HG03439 (cell line): Measurements from ENCODE around the gene ADAMTS13.
"Not testable (repeated sequence)": the region's sequence is repeated elsewhere in the genome, so short reads cannot be mapped to it uniquely, and the experiment has no call there.

ENCODE experiments used
- ATAC-seq: cut with Tn5 transposase; IDR thresholded peaks from one replicate; pipeline ENCODE4 v1.9.1; 2021; ENCODE audit warnings: mild to moderate bottlenecking, moderate library complexity; ENCODE audit not compliant: unreplicated experiment

Gene ADAMTS13

DNA sequence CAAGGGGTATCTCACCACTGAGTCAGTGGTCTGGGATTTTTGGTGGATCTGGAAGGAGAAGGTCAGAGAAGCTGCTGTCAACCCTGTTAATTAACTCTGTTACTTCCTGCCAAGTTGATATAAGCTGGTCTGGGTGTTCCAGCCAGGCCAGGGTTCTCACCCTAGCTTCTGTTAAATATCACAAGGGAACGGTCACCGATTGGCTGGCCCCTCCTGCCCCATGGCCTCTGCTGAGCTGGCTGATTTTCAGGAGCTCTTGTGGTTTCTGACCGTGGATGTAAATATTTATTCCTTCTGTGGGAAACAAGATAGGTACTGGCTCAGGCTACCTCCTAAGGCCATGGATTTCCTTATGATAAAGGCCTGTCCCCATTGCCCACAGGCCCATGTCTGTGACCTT lies 1.0 kb downstream of the ADAMTS13 start:
- no peak for ATAC-seq

DNA sequence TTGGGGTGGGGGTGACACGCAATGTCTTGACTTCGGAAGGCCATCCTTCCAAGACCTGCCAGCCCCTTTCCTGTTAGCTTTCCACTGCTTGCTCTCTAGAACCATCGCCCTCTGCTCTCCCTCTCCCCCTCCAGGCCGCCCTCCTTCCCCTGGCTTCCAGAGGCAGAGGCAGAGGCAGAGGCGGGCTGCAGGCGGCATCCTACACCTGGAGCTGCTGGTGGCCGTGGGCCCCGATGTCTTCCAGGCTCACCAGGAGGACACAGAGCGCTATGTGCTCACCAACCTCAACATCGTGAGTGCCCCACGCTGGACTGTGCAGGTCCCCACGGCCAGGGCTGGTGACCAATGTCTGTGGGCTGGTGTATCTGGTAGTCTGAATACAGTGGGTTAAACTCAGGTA lies 2.0 kb downstream of the ADAMTS13 start:
- ATAC-seq = no peak

DNA sequence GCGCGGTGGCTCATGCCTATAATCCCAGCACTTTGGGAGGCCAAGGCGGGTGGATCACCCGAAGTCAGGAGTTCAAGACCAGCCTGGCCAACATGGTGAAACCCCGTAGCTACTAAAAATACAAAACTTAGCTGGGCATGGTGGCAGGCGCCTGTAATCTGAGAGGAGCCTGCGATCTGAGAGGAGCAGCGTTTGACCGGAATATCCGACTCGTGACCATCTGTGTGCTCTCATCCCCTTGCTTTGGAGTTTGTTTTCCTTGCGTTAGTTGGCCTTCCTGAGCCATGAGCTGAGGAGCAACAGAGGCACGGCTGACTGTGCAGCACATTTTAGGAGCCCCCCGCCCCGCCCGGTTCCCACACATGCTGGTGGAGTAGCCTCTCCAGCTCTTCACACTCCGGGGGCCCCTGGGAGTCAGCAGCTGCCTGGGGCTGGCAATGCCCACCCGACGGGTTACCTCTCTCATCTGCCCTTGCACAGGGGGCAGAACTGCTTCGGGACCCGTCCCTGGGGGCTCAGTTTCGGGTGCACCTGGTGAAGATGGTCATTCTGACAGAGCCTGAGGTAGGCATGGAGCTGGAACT lies 3.0 kb downstream of the ADAMTS13 start:
- no peak for ATAC-seq

DNA sequence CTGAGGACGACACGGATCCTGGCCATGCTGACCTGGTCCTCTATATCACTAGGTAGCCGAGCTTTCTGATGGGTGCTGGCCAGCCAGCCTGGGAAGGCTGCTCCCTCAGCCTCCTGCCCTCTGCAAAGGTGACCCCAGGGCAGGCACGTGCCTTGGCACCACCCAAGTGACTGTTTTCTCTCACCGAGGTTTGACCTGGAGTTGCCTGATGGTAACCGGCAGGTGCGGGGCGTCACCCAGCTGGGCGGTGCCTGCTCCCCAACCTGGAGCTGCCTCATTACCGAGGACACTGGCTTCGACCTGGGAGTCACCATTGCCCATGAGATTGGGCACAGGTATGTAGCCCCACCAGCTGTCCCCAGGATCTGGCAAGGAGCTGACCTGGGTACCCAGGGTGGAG lies 3.8 kb downstream of the ADAMTS13 start:
- ATAC-seq = no peak

DNA sequence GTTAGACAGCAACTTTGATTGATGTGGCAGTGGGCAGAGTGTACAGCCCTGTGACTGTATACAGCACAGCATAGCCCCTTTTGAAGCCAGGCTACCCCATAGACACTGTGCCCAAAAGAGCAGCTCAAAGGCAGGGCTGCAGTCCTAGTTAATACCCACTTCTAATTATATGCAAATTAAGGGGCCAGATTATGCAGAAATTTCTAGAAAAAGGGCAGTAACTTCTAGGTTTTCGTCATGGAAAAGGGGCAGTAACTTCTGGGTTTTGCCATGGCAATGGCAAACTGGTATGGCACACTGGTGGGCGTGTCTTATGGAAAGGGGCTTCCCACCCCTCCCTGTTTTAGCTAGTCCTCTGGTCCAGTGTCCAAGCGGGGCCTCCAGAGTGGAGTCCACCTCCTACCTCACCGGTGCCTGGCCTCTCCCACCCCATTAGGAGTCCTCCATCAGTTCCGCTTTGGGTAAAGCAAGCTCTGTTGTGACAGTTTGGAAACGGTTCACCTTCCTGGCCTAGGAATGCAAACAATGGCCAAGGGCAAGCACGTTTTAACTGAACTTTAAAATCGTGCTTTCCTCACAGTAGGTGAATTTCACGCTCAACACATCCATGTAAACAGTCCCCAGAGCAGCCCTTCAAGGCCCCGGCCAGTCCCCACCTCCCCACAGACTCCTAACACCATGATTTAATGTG lies 5.6 kb downstream of the ADAMTS13 start:
- no peak for ATAC-seq

DNA sequence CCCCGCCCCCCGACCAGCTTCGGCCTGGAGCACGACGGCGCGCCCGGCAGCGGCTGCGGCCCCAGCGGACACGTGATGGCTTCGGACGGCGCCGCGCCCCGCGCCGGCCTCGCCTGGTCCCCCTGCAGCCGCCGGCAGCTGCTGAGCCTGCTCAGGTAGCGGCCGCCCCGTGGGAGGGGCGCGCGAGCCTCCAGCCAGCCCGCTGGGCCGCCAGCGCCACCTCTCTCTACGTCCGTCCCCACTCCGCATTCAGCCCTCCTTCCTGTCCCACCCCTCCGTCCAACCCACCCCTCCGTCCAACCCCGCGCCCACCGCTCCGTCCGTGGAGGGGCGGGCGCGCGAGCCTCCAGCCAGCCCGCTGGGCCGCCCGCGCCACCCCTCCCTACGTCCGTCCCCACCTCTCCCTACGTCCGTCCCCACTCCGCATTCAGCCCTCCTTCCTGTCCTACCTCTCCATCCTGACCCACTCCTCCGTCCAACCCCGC lies 6.5 kb downstream of the ADAMTS13 start:
- ATAC-seq = no peak

DNA sequence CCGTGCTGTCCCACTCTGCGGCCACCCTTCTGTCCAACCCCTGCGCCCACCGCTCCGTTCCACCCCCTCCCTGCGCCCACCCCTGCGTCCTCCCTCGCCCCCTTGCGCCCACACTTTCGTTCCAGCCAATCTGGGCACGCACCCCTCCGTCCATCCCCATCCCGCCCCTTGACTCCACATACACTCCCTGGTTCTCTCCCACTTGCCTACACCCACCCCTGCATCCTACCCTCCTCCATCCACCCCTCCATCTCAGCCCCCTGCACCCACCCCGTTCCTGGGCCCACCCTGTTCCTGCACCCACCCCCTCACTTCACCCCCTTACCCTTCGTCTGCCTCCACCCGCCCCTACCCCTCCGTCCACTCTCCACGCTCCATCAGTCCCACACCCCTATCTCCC lies 7.0 kb downstream of the ADAMTS13 start:
- ATAC-seq = no peak

DNA sequence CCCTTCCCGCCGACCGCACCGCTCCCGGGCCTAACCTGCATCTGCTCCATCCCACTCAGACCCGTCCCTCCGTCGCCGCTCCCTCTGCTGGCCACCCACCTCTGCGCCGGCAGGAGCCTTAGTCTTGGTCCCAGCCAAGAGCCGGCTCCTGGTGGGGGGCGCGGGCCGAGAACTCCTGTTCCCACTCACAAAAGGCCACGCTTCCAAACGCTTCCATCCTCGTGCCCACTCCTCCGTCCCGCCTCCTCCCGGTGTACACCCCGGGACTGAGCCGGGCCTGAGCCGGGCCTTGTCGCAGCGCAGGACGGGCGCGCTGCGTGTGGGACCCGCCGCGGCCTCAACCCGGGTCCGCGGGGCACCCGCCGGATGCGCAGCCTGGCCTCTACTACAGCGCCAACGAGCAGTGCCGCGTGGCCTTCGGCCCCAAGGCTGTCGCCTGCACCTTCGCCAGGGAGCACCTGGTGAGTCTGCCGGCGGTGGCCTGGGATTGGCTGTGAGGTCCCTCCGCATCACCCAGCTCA lies 7.5 kb downstream of the ADAMTS13 start:
- ATAC-seq = no peak

DNA sequence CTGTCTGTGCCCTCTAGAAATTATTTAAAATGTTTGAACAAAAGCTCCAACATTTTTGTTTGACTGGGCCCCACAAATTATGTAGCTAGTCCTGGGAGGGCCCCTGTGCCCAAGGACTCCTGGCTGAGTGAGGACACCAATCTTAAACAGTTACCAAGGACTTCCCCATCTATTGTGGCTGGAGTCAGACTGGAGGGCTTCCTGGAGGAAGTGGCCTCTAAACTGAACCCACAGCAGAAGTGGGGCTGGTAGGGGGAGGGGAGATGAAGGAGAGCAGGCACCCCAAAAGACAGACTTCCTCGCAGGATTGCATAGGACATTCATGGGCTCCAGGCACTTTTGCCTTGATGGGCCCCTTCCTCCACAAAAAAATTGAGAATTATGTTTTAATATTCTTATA lies 8.1 kb downstream of the ADAMTS13 start:
- ATAC-seq = no peak

DNA sequence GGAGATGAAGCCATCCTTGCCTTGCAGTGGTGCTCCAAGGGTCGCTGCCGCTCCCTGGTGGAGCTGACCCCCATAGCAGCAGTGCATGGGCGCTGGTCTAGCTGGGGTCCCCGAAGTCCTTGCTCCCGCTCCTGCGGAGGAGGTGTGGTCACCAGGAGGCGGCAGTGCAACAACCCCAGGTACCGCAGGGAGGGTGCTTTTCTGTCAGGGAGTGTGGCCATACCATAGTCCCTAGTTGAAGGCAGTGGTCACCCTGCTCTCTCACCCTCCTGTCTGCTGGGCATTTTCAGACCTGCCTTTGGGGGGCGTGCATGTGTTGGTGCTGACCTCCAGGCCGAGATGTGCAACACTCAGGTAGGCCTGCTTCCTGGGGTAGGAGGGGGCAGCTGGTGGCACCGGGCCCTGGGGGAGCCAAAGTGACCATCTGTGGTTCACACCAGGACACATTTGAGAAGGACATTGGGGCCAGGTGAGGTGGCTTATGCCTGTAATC lies 11.2 kb downstream of the ADAMTS13 start:
- ATAC-seq = no peak

DNA sequence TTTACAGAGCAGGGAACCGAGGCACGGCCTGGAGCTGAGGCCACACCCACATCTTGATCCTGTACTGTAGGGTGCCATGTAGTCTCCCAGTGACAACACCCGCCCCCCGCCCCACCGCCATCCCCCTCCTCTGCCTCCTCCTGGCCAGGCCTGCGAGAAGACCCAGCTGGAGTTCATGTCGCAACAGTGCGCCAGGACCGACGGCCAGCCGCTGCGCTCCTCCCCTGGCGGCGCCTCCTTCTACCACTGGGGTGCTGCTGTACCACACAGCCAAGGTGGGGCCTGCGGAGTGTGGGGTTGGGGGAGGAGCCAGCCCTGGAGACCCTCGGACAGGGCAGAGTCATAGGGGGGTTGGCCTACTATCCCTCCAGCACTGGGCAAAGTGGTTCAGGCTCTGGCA lies 14.5 kb downstream of the ADAMTS13 start:
- no peak for ATAC-seq

DNA sequence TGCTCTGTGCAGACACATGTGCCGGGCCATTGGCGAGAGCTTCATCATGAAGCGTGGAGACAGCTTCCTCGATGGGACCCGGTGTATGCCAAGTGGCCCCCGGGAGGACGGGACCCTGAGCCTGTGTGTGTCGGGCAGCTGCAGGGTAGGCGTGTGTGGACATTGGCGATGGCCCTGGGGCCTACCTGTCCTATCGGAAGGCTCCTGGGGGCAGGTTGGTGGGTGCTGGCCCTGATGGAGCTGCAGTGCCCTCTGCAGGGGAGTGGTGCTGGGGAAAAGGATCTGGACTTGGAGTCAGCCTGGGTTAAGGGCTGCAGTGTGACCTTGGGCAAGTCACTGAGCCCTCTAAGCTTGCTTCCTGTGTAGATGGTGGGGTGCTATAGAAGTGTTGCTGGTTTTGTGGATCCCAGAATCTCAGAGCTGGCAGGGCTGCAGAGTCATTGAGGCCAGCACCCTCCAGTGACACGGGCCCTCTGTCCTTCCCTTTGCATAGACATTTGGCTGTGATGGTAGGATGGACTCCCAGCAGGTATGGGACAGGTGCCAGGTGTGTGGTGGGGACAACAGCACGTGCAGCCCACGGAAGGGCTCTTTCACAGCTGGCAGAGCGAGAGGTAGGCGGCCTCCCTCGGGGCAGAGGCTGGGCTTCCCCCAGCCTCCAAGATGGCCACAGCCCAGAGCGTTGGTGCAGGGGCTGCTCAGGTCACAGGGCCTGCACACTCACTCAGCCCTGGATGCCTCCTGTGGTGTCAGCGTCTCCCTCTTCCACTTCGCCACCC lies 15.8 kb downstream of the ADAMTS13 start:
- ATAC-seq = no peak

DNA sequence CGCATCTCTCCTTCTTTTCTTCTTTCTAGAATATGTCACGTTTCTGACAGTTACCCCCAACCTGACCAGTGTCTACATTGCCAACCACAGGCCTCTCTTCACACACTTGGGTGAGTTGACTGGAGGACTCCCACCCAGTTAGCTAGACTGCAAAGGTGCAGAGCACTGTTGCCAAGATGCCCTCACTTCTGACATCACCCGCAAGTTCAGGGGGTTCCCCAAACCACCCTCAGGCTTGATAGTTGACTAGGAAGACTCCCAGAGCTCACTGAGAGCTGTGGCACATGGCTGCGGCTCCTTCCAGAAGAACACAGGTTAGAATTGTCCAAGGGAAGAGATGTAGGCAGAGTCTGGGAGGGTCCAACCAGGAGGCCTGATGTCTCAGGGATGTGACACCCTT lies 17.2 kb downstream of the ADAMTS13 start:
- no peak for ATAC-seq

DNA sequence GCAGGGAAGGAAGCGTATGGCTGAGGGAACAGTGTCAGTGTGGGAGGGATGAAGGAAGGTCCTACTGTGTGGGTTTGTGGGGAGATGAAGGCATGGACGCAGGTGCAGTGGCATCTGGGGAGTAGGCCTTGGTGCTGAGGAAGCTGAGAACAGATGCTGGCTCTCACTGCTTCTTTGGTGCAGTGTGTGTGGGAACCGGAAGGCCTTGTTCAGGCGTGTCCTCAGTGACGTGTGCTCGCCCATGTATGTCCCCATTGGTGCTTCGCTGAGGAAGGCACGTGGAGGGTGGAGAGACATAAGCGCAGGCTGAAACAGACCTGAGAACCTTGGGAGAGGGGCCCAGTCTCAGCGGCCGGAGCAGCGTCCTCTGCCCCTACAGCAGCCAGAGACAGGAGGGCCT lies 18.7 kb downstream of the ADAMTS13 start:
- no peak for ATAC-seq

DNA sequence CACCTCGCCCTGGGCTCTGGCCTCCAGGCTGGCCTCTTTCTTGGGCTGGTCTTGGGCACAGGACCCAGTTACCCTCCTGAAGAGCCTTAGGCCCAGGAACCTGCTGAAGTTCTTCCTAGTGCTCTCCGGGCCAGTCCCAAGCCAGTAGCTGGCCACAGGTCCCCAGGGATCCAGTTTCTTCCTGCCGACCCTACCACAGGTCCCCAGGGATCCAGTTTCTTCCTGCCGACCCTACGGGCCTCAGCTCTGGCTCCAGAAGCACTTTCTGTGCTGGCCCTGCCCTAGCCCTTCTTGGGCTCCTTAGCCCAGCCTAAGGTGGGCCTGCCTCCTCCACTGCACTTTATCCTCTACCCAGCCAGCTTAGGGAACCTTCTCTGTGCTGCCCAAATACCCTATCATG lies 19.4 kb downstream of the ADAMTS13 start:
- no peak for ATAC-seq

DNA sequence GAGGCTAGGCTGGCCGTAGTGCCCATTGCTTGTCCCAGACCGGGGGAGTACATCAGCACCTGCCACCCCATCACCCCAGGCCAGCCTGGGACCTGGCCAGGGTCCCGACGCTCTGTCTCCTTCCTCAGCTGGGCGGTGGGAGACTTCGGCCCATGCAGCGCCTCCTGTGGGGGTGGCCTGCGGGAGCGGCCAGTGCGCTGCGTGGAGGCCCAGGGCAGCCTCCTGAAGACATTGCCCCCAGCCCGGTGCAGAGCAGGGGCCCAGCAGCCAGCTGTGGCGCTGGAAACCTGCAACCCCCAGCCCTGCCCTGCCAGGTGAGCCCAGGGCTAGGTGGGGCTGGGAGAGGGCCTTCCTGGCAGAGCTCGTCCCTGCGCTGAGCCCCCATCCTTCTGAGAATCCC lies 21.1 kb downstream of the ADAMTS13 start:
- no peak for ATAC-seq

DNA sequence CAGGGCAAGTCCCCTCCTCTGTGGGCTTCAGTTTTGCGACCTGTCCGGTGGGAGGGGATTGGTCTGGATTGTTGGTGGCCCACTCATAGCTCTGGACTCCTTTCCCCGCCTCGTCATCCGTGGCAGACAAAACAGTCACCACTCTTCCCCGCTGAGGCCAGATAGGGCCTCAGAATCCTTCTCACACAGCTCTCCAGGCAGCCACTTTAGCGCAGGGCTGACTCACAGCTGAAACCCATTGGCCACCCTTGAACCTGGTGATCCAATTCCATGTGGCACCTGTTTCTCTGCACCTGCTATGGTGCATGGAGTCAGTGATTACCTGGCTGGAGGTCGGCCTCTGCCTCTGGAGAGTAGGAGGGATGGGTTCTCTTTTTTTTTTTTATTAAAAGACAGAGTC lies 21.8 kb downstream of the ADAMTS13 start:
- no peak for ATAC-seq

DNA sequence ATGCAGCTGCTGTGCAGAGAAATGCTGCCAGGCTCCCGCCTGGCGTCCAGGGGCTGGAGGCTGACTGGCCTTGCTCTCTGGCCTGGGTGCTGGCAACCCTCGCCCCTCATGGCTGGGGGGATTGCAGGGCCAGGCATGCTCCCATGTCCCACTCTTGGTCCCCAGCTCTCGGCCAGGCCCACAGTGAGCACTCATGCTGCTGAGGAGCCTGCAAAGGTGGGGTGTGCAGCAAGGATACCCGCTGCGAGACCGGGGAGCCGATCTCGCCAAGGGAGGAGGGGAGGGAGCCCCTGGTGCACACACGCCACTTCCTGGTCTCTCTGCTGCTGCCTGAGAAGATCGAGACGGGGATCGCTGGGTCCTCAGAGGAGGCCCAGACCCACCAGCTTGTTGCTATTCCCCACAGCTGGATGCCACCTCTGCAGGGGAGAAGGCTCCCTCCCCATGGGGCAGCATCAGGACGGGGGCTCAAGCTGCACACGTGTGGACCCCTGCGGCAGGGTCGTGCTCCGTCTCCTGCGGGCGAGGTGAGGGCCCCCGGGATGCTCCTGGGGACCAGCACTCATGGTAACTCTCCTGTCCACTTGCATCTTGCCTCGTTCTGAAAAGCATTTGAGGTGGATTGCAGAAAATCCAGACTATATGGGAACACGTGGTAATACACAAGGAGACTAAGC lies 23.3 kb downstream of the ADAMTS13 start:
- ATAC-seq = no peak

DNA sequence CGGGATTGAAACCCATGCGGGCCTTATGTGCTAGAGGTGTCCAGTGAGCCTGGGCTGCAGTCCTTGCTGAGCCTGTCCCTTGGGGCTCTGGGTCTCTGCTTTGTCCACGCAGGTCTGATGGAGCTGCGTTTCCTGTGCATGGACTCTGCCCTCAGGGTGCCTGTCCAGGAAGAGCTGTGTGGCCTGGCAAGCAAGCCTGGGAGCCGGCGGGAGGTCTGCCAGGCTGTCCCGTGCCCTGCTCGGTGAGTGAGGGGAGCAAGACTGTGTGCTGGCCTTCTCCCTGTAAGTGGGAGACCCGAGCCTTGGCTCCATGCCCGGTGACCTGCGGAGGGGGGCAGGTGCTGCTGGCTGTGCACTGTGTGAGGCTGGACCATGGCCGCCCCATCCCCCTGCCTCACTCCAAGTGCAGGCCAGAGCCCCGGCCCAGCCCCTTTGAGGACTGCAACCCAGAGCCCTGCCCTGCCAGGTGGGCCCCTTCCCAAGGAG lies 26.4 kb downstream of the ADAMTS13 start:
- ATAC-seq = no peak

DNA sequence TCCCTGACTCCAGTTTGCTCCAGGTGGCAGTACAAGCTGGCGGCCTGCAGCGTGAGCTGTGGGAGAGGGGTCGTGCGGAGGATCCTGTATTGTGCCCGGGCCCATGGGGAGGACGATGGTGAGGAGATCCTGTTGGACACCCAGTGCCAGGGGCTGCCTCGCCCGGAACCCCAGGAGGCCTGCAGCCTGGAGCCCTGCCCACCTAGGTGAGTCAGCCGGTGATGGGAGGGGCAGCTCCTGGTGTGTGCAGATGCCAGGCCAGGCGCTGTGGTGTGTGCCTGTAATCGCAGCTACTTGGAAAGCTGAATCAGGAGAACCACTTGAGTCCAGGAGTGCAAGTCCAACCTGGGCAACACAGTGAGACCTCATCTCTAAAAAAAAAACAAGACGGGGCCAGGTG lies 27.6 kb downstream of the ADAMTS13 start:
- ATAC-seq = no peak

DNA sequence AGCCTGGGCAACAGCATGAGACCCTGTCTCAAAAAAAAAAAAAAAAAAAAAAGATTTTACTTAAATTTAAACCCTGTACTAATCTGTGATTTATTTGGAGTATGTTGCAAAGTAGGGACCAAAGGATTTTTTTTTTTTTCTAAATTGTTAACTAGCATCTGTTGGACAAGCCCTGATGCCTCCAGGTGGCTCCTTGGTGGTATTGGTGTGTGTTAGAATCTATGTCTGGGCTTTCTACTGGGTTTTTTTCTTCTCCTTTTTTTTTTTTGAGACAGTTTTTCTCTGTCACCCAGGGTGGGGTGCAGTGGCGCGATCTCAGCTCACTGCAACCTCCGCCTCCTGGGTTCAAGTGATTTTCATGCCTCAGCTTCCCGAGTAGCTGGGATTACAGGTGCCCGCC lies 29.7 kb downstream of the ADAMTS13 start:
- ATAC-seq = not testable (repeated sequence)
